Left cardiac atrium (tissue), 4 donors: ENCODE measurements around the gene UTS2. TPM values are rescaled to one million over a fixed set of nuclear protein-coding genes. Genes with fewer than 3 reads are reported as not detected.

Experiments used
- ATAC-seq, 2 donors: fragments of 200-7000 bp; cut with Tn5 transposase; one replicate each; pipeline ENCODE4 v1.9.1; 2020; ENCODE audit warnings: mild to moderate bottlenecking in 2 of 2, moderate library complexity in 2 of 2
- DNase-seq: peaks from one replicate; pipeline ENCODE4 v3.0.0-alpha.2; 2020
- intact Hi-C, 2 donors: fragments of 100-400 bp; cut with DNase I; formaldehyde crosslinking; loops; one replicate each; pipeline versions ENCODE4 v1.14.1 to v1.15.1; 2022 to 2023
- total RNA-seq, 2 donors: library from RNA; stranded (reverse); fragmentation: NEBNext Ultra II Directional; extraction: Animal tissue kit (Norgen Biotek cat#: 25700); gene quantifications; one replicate each; pipeline ENCODE4 v1.2.1, GENCODE V29; 2021
- donor health status: DM: no; HTN: yes; CAD: no.
- donor health status: DM: no; HTN: yes; CAD: no; lungs with severe emphysema.
- donor health status: DM: yes; HTN: yes; CAD: no.
- donor health status: Dilated cardiomyopathy.

The UTS2 gene
- total RNA-seq, 2 donors from 2014 or later: not detected

- DNase-seq: no peak
- intact Hi-C loops: loop anchor here in 1 of 2 donors (5.0 kb wide), 1 partner anchor 35 kb away; no protein-coding TSS in a partner anchor
- ATAC-seq: no peak
Observed at GRCh38 chr1:7827126-7827955, 25.5 kb downstream of the UTS2 start.

GRCh38 chr1:7826363-7826762 is 26.5 kb downstream of the UTS2 start:
- no peak for DNase-seq
- intact Hi-C loops: loop anchor here in 1 of 2 donors (5.0 kb wide), 1 partner anchor 34 kb away; no protein-coding TSS in a partner anchor
- ATAC-seq: no peak

- ATAC-seq: no peak
- no peak for DNase-seq
- intact Hi-C loops: loop anchor here in 1 of 2 donors (5.0 kb wide), 1 partner anchor 32 kb away; no protein-coding TSS in a partner anchor
Observed at GRCh38 chr1:7824701-7825100, 28.2 kb downstream of the UTS2 start.

GRCh38 chr1:7821282-7821681 is 31.6 kb downstream of the UTS2 start:
- ATAC-seq: no peak
- DNase-seq: no peak
- intact Hi-C loops: no loop called here

- no peak for DNase-seq
- intact Hi-C loops: no loop called here
- no peak for ATAC-seq
Observed at GRCh38 chr1:7813677-7814373, 39.0 kb downstream of the UTS2 start.

- DNase-seq (no peak), ATAC-seq (no peak)
- intact Hi-C loops: no loop called here
Observed at GRCh38 chr1:7811476-7811875, 41.4 kb downstream of the UTS2 start.

GRCh38 chr1:7810395-7810794 is 42.5 kb downstream of the UTS2 start:
- DNase-seq (no peak), ATAC-seq (no peak)
- intact Hi-C loops: no loop called here

GRCh38 chr1:7809742-7810141 is 43.1 kb downstream of the UTS2 start:
- ATAC-seq (no peak), DNase-seq (no peak)
- intact Hi-C loops: loop anchor here in 1 of 2 donors (5.0 kb wide), 1 partner anchor 93 kb away; no protein-coding TSS in a partner anchor

- intact Hi-C loops: loop anchor here in 1 of 2 donors (5.0 kb wide), 1 partner anchor 94 kb away; no protein-coding TSS in a partner anchor
- ATAC-seq: no peak
- DNase-seq: no peak
Observed at GRCh38 chr1:7808253-7808844, 44.5 kb downstream of the UTS2 start.

GRCh38 chr1:7805460-7805859 is 47.4 kb downstream of the UTS2 start:
- ATAC-seq (no peak), DNase-seq (no peak)
- intact Hi-C loops: loop anchor here in 1 of 2 donors (5.0 kb wide), 1 partner anchor 97 kb away; no protein-coding TSS in a partner anchor

Other genes with a start within 250 kb of the UTS2 start
- 10 to 100 TPM; 77.1 to 81.4 TPM for gene VAMP3, start 81.8 kb downstream of the UTS2 start, total RNA-seq
- gene PER3, start 68.8 kb downstream of the UTS2 start, total RNA-seq: 10 to 100 TPM; 15.5 to 24.3 TPM
- gene TNFRSF9, start 87.8 kb upstream of the UTS2 start, total RNA-seq: under 1 TPM; 0.08 to 0.09 TPM
- gene PARK7, start 108.6 kb upstream of the UTS2 start, total RNA-seq: 100 to 1,000 TPM; 284 to 328 TPM
- 10 to 100 TPM; 17.0 to 19.0 TPM for gene ERRFI1, start 173.2 kb upstream of the UTS2 start, total RNA-seq